IPS DF 4.7 (cell line): Measurements from ENCODE around the gene DAO.

Source experiments
- DNase-seq: peaks from one replicate; pipeline ENCODE4 v3.0.0-alpha.2; 2013; ENCODE audit warnings: low spot score; ENCODE audit errors: extremely low read depth

DAO gene

DNA sequence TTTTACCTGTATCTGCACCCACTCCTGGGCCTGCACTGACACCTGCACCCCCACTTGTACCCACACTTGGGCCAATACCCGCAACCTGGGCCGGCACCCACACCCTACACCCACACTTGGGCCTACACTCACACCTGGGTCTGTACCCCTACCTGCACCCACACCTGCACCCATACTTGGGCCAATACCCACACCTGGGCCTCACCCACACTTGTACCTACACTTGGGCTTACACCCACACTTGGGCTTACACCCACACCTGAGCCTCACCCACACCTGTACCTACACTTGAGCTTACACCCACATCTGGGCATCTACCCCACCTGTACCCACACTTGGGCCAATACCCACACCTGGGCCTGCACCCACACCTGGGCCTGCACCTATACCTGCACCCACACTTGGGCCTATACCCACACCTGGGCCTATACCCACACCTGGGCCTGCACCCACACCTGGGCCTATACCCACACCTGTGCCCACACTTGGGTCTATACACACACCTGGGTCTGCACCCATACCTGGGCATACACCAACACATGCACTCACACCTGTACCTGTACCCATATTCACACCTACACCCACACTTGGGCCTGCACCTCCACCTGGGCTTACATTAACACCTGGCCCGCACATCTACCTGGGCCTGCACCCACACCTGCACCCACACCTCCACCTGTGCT, 39.2 kb downstream of the DAO start:
- DNase-seq, result no peak

DNA sequence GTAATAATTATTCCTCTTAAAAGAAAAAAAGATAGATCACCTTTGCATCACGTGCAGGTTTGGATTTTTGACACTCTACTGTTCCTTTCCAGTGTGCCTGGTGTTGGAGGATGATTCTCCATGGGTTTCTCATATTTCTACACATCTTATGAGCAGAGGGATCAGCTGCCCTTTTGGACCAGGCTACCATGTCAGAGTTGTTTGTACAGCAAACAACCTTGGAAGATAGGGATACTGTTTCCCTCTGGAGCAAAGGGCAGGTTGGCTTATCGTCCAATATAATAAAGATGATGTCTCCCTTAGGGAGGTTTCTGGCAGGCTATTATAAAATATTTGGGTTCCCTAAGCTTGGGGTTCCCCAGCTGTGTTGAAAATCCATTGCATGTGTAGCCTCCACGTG, 42.1 kb downstream of the DAO start:
- DNase-seq, result no peak

DNA sequence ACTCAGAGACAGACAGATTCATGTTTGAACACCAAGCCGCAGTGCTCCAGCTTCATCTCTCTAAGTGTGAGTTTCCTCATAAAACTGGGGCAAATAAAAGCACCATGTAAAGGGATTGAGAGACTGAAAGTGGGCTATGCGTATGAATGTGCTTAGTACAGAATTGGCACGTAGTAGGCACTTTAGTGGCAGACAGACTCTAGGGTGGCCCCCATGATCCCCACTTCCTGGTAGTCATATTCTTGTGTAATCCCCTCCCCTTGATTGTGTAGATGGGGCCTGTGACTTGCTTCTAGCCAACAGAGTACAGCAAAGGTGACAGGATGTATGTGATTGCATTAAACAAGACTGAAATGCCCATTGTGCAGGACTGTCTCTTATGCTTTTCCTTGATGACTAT, 43.0 kb downstream of the DAO start:
- DNase-seq, result no peak

DNA sequence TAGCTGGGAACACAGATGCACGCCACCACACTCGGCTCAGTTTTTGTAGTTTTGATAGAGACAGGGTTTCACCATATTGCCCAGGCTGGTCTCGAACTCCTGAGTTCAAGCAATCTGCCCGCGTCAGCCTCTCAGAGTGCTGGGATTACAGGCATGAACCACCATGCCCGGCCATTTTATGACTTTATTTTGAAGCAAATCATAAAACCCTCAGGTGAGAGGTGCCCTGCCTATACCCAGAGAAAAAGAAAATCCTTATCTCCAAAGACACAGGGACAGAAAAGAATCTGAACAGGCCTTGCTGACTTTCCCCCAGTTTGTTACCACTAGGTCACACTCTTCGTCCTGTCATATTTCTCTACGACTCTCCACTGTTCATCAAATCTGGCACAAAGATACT, 48.8 kb downstream of the DAO start:
- no peak for DNase-seq

DNA sequence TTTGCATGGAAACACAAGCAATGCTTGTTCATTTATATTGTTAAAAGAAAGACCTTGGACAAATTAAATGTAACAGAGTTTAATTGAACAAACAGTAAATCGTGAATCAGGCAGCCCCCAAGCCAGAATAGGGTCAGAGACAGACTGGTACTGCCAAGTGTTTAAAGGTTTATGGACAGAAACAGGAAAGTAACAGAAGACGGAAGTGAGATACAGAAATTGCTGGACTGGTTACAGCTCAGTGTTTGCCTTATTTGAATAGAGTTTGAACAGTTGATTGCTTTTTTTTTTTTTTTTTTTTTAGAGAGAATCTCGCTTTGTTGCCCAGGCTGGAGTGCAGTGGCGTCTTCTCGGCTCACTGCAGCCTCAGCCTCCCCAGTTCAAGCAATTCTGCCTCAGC, 50.3 kb downstream of the DAO start:
- DNase-seq, result no peak

DNA sequence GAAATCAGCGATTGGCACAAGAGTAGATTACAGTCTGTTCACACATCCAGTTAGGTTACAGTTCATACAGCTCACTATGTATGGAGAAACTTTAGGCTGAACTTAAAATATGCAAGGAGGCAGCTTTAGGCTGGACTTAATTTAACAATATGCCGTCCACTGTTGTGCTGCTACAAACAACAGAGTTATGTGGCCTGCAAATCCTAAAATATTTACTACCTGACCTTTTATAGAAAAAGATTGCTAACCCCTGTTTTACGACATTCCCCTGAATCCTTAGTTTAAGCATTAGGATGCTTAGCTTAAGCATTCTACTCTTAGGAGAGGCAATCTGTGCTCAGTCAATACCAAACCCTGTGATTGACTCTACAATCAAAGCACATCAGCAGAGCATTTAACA, 50.9 kb downstream of the DAO start:
- no peak for DNase-seq

DNA sequence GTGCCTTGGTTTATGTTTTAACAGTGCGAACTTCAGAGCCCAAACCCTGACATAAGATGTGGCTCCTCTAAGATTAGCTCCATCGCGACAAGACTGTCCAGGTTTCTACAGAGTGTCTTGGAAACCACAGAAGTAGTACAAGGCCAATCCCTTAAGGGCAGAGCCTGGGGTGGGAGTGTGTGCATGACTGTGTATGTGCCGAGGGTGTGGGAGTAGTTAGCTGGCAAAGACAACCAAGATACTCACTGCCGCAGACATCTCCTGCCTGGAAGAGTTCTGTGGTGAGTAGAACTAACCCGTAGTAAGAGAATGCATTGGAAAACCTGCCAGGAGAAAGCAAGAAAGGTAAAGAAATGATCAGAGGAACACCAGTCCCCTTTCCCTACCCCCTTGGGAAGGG, 54.1 kb downstream of the DAO start:
- no peak for DNase-seq

DNA sequence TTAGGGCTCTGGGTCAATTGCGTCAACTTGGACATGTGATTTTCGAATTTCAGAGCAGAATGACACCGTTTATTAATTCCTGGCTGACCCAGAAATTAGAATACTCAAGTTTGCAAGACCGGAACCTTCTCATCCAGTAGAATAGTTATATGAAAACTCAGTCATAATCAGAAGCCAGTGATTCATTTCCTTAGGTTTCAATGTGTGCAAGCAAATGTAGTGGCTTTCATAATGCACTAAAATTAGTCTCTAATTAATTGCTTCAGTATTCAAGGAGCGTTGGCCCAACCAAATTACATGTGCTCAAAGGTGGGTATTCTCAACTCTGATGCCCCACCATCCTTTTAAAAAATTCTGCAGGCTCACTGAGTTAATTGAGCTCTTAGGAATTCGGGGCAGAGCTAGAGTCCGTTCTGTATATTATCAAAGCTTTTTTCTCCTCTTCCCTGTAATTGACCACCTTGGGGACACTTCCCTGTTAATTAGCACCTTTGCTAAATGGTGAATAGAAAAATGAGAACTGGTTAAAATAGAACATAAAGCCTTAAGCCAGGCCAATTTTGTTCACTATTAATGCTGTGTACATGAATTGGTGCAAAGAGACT, 55.4 kb downstream of the DAO start:
- DNase-seq, result no peak

DNA sequence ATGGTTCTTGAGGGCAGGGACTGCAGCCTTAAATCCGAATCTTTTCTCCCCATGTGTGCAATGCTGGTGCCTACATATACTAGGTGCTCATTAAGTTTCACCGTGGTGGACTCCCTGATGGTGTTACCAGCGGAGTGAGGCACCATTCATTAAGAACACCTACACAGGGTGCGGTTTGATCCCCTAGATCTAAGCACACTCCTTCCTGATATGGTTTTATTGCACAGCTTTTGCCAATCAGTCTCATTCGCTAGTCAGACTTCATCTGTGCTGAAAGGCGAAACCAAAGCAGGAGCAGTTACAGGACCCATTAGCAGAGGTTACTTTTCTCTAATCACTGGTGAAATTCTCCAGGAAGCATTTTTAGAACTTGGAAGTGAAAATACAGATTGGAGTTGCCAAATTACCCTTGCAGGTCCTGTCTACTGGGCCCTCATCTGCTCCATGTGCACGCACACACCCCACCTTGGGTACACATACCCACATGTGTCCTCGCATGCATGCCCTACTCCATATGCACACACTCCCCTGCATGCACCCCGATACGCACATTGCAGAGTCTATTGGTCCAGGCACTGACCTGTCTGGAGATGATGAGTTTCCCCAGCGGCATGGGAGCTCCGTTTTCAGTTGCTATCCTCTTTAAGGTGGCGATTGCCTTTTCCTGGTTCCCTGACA, 58.5 kb downstream of the DAO start:
- DNase-seq, result no peak

DNA sequence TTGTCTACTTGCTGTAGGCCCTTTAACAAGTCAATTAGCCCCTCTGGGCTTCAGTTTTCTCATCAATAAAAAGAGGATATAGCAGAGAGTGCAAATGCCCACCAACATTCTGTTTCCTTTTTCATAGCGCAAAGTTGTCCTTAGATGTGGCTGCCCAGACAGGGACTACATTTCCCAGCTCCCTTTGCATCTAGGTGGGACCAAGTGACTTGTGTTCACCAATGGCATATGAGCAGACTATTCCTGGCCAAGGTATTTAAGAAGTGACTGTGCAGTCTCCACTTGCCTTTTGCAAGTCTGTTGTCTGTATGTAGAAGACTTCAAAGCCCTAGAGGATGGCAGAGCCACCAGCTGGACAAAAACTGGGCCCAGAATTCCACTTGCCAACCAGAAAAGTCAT, 59.7 kb downstream of the DAO start:
- peak; percentile 22 for DNase-seq

DNA sequence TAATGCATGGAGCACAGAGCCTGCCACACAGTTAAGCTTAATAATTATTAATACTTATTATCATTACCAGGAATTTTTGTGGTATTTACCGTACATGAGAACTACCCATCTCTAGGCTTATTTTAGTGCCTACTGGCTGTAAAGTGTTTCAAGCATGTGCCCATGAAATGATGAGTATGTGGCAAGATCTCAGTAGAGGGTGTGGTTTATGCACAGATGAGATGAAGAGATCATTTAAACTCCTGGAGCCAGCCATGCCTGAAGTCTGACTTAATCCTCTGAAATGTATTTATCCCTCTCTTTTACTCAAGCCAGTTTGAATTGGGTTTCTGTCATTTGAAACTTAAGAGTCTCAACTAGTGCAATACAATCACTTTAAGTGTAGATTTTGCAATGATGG, 60.2 kb downstream of the DAO start:
- no peak for DNase-seq

DNA sequence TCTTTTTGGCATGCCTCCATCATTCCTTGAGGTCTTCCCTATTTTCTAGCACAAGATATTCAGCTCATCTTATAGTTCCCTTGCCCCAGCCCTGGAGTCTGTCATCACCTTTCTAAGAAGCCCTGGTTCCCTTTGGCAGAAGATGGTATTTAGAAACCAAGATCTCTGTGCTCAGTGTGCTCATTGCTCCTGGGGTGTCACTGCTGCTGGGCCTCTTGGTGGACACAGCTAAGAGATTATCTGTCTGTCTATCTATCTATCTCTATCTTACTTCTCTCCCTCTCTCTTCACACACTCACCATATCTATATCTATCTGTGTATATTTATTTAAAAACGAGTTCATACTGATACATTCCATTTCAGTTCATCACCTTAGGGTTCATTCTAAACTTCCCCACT, 67.2 kb downstream of the DAO start:
- DNase-seq, result no peak

DNA sequence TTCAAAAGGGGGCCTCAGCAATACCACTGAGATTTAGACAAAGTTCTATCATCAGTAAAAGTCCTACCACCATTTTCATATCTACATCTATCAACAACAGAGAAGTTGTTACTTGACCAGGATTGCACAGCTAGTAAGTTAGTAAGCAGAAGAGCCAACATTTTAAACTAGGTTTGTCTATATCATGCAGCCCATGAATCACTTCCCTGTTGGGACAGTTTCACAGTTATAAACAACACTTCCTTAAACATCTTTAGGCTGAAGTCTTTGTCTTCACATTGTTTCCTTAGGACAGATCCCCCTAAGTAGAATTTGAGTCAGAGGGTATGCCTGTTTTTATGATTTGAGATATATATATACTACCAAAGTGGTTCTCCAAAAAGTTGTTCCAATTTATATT, 68.5 kb downstream of the DAO start:
- no peak for DNase-seq

DNA sequence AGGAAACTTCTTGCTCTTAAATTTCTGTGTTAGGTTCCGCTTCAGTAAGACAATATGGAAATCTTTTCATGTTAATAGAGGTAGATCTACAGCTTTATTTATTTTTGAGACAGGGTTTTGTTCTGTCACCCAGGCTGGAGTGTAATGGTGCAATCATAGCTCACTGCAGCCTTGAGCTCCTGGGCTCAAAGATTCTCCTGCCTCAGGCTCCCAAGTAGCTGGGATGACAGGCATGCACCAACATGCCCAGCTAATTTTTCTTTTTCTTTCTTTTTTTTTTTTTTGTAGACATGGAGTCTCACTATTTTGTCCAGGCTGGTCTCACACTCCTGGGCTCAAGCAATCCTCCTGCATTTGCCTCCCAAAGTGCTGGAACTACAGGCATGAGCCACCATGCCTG, 70.1 kb downstream of the DAO start:
- DNase-seq, result no peak
